Stimulated activated CD8-positive, alpha-beta memory T cell treated with anti-CD3 and anti-CD28 coated beads, Interleukin-4, amount 100 ng/mL, for 48 hours (primary cell): ENCODE results near the gene ZNF33A.
A peak's percentile ranks its signal among the peaks of the same experiment; 100 is the strongest.
"Not testable (repeated sequence)": the region's sequence is repeated elsewhere in the genome, so short reads cannot be mapped to it uniquely, and the experiment has no call there.

ENCODE experiments used
- DNase-seq: peaks from one replicate; pipeline ENCODE4 v3.0.0-alpha.2; 2020

Gene ZNF33A

GRCh38 chr10:38047666-38048065 is 37.2 kb downstream of the ZNF33A start:
- no peak for DNase-seq

- DNase-seq, result no peak
These were observed 39.7 kb downstream of the ZNF33A start for GRCh38 chr10:38050212-38050611.

- DNase-seq, result no peak
These were observed 43.9 kb downstream of the ZNF33A start for GRCh38 chr10:38054361-38054797.

GRCh38 chr10:38055274-38055894 is 44.9 kb downstream of the ZNF33A start:
- not testable (repeated sequence) for DNase-seq

- not testable (repeated sequence) for DNase-seq
These were observed 59.2 kb downstream of the ZNF33A start for GRCh38 chr10:38069663-38070062.

GRCh38 chr10:38070501-38070900 is 60.0 kb downstream of the ZNF33A start:
- DNase-seq, result no peak

GRCh38 chr10:38072552-38072951 is 62.1 kb downstream of the ZNF33A start:
- no peak for DNase-seq

- DNase-seq, result no peak
These were observed 66.2 kb downstream of the ZNF33A start for GRCh38 chr10:38076687-38077086.

GRCh38 chr10:38093318-38093717 is 82.8 kb downstream of the ZNF33A start:
- DNase-seq, result not testable (repeated sequence)

- no peak for DNase-seq
These were observed 83.3 kb downstream of the ZNF33A start for GRCh38 chr10:38093816-38094157.

- peak; percentile 91 for DNase-seq
These were observed 83.9 kb downstream of the ZNF33A start, which contains the start of gene ZNF37A for GRCh38 chr10:38094158-38094926. ZNF37A (plus strand) TSS chr10:38094337; CDS start chr10:38096618, 2,281 bp downstream.

- DNase-seq, result no peak
These were observed 84.6 kb downstream of the ZNF33A start for GRCh38 chr10:38094927-38095574.

- no peak for DNase-seq
These were observed 92.4 kb downstream of the ZNF33A start for GRCh38 chr10:38102880-38103279.

GRCh38 chr10:38103756-38104155 is 93.3 kb downstream of the ZNF33A start:
- DNase-seq, result no peak

- DNase-seq, result no peak
These were observed 101.7 kb downstream of the ZNF33A start for GRCh38 chr10:38112159-38112558.
